Measurements from ENCODE around the gene GAPDH.

- TF ChIP-seq, protein P1, sequence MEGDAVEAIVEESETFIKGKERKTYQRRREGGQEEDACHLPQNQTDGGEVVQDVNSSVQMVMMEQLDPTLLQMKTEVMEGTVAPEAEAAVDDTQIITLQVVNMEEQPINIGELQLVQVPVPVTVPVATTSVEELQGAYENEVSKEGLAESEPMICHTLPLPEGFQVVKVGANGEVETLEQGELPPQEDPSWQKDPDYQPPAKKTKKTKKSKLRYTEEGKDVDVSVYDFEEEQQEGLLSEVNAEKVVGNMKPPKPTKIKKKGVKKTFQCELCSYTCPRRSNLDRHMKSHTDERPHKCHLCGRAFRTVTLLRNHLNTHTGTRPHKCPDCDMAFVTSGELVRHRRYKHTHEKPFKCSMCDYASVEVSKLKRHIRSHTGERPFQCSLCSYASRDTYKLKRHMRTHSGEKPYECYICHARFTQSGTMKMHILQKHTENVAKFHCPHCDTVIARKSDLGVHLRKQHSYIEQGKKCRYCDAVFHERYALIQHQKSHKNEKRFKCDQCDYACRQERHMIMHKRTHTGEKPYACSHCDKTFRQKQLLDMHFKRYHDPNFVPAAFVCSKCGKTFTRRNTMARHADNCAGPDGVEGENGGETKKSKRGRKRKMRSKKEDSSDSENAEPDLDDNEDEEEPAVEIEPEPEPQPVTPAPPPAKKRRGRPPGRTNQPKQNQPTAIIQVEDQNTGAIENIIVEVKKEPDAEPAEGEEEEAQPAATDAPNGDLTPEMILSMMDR (IDR thresholded peaks at IDR 0.05), result peak in 5 of 6 experiments; percentile 45 to 71 (median 65)
- peak in 1 of 2 donors; percentile 71 for TF ChIP-seq POLR2A (IDR thresholded peaks at IDR 0.05)
These were observed 40.6 kb upstream of the GAPDH start, which contains the start of gene NCAPD2 for GRCh38 chr12:6493497-6494257.
